K562 (cell line): Measurements from ENCODE around the gene RAB5B. TPM values are rescaled to one million over a fixed set of nuclear protein-coding genes. Genes with fewer than 3 reads are reported as not detected.
A peak's percentile ranks its signal among the peaks of the same experiment; 100 is the strongest.

Experiments
- CBX2 ChIP-seq: fragments of 200-600 bp; sonication (generic); IDR thresholded peaks from one replicate; pipeline ENCODE4 v1.6.1; 2012; ENCODE audit warnings: mild to moderate bottlenecking, low read length, inconsistent platforms; ENCODE audit not compliant: insufficient read depth, poor library complexity, severe bottlenecking
- EP300 ChIP-seq: IDR thresholded peaks from 2 replicates; pipeline ENCODE4 v1.6.1; 2012; ENCODE audit warnings: low read length, improper control_type of control experiment
- GABPA ChIP-seq: fragments of 200-800 bp; sonication (Bioruptor generic); conservative IDR thresholded peaks from 2 replicates; pipeline ENCODE4 v1.6.1; 2016; ENCODE audit warnings: low read depth, missing genetic modification characterization, missing compliant biosample characterization
- GTF2B ChIP-seq: IDR thresholded peaks from 2 replicates; pipeline ENCODE4 v1.6.1; 2011; ENCODE audit not compliant: insufficient read length; ENCODE audit errors: extremely low read depth
- KAT7 ChIP-seq: sonication (generic); formaldehyde crosslinking; IDR thresholded peaks from 2 replicates; pipeline ENCODE4 v1.8.0; 2022; ENCODE audit warnings: missing genetic modification reagents, mild to moderate bottlenecking, borderline replicate concordance
- KDM1A ChIP-seq, 2 experiments: fragments of 450-650 bp; IDR thresholded peaks; 2 replicates each; pipeline ENCODE4 v1.6.1; 2016; ENCODE audit warnings: mild to moderate bottlenecking in 2 of 2
- MAFK ChIP-seq: IDR thresholded peaks from 2 replicates; pipeline ENCODE4 v1.6.1; 2011; ENCODE audit warnings: low read length, improper control_type of control experiment
- MAX ChIP-seq: sonication (generic); formaldehyde crosslinking; IDR thresholded peaks from 2 replicates; pipeline ENCODE4 v1.9.0; 2022; ENCODE audit warnings: mild to moderate bottlenecking, missing genetic modification reagents
- MEIS2 ChIP-seq: fragments of 450-650 bp; IDR thresholded peaks from 2 replicates; pipeline ENCODE4 v1.6.1; 2014; ENCODE audit warnings: mild to moderate bottlenecking; ENCODE audit not compliant: partially characterized antibody
- NFE2 ChIP-seq: IDR thresholded peaks from 2 replicates; pipeline ENCODE4 v1.6.1; 2014; ENCODE audit warnings: antibody characterized with exemption, low read depth
- NUFIP1 ChIP-seq: fragments of 450-650 bp; IDR thresholded peaks from 2 replicates; pipeline ENCODE4 v1.6.1; 2018; ENCODE audit not compliant: partially characterized antibody
- PRPF4 ChIP-seq: fragments of 200-400 bp; formaldehyde crosslinking; IDR thresholded peaks from one replicate; pipeline ENCODE4 v1.6.1; 2017; ENCODE audit warnings: low read length, low read depth, mild to moderate bottlenecking; ENCODE audit not compliant: insufficient read depth, poor library complexity, severe bottlenecking
- SMAD4 ChIP-seq: fragments of 250-450 bp; sonication (Bioruptor Pico); conservative IDR thresholded peaks from 2 replicates; pipeline ENCODE4 v1.8.0; 2021; ENCODE audit warnings: inconsistent platforms, mild to moderate bottlenecking, moderate library complexity
- TAF9B ChIP-seq: fragments of 450-650 bp; IDR thresholded peaks from 2 replicates; pipeline ENCODE4 v1.6.1; 2018; ENCODE audit warnings: mild to moderate bottlenecking; ENCODE audit not compliant: partially characterized antibody
- XRCC3 ChIP-seq: fragments of 450-650 bp; IDR thresholded peaks from 2 replicates; pipeline ENCODE4 v1.6.1; 2017; ENCODE audit warnings: mild to moderate bottlenecking, moderate library complexity
- XRCC4 ChIP-seq: IDR thresholded peaks from one replicate; pipeline ENCODE4 v1.6.1; 2011; ENCODE audit not compliant: insufficient read depth, insufficient read length; ENCODE audit errors: extremely low read depth
- ZBTB17 ChIP-seq: fragments of 450-650 bp; formaldehyde crosslinking; IDR thresholded peaks from 2 replicates; pipeline ENCODE4 v1.4.0; 2020; ENCODE audit warnings: mild to moderate bottlenecking
- ZC3H4 ChIP-seq: sonication (generic); formaldehyde crosslinking; IDR thresholded peaks from 2 replicates; pipeline ENCODE4 v1.9.0; 2021; ENCODE audit warnings: missing genetic modification reagents, borderline replicate concordance
- ZNF121 ChIP-seq: sonication (generic); formaldehyde crosslinking; conservative IDR thresholded peaks from 2 replicates; pipeline ENCODE4 v1.8.0; 2022; ENCODE audit warnings: missing genetic modification reagents
- ZNF324 ChIP-seq: fragments of 250-450 bp; sonication (Bioruptor Pico); IDR thresholded peaks from 2 replicates; pipeline ENCODE4 v1.4.0; 2020; ENCODE audit warnings: mild to moderate bottlenecking
- ZNF79 ChIP-seq: fragments of 250-450 bp; sonication (Bioruptor Pico); IDR thresholded peaks from 2 replicates; pipeline ENCODE4 v1.4.0; 2020; ENCODE audit warnings: low read depth, mild to moderate bottlenecking, moderate library complexity
- polyA plus RNA-seq, 8 experiments: library from polyadenylated mRNA; depleted of rRNA in 4 of 8; stranded (reverse) in 5 of 8; unstranded in 3 of 8; fragments of >200 nt; fragmentation: Nextera tagmentation in 2 of 8; fragmentation: Illumina TruSeq in 1 of 8; extraction: Ambion mirVana in 2 of 8; extraction: Trizol in 1 of 8; gene quantifications; 2 replicates each; pipeline versions ENCODE4 v1.2.1 to v1.2.3, GENCODE V29; 2011 to 2014; ENCODE audit warnings: inconsistent platforms in 1 of 8, missing spikeins in 1 of 8
- total RNA-seq, 7 experiments: library from RNA; depleted of rRNA in 6 of 7; stranded (reverse); fragments of >200 nt in 6 of 7; fragmentation: Illumina TruSeq in 2 of 7; extraction: Trizol in 2 of 7; gene quantifications; 2 replicates each; pipeline versions ENCODE4 v1.2.1 to v1.2.3, GENCODE V29; 2011 to 2021; ENCODE audit warnings: low replicate concordance in 1 of 7
- TF ChIP-seq, protein P1 (sequence below), 2 experiments: IDR thresholded peaks; 2 replicates each; pipeline ENCODE4 v1.6.1; 2011; ENCODE audit warnings: borderline replicate concordance in 1 of 2, control low read depth in 1 of 2, low read depth in 1 of 2, low read length in 1 of 2, mild to moderate bottlenecking in 1 of 2, mixed read lengths in 1 of 2, moderate library complexity in 1 of 2; ENCODE audit not compliant: insufficient read depth in 1 of 2, insufficient read length in 1 of 2, poor library complexity in 1 of 2, severe bottlenecking in 1 of 2; ENCODE audit errors: extremely low read depth in 1 of 2
- TF ChIP-seq, protein P2 (sequence below): sonication (generic); formaldehyde crosslinking; IDR thresholded peaks from 2 replicates; pipeline ENCODE4 v1.9.0; 2022; ENCODE audit warnings: mild to moderate bottlenecking, missing genetic modification reagents
- TF ChIP-seq, protein P3 (sequence below): fragments of 250-450 bp; sonication (Bioruptor Pico); IDR thresholded peaks from 2 replicates; pipeline ENCODE4 v1.4.0; 2020; ENCODE audit warnings: mild to moderate bottlenecking

RAB5B gene
- total and polyA plus RNA-seq, 9 of the 15 experiments (the other 6 are each of a cell fraction or from before 2014, with no cell fraction given) = 6.8 to 73.8 (median 25.2) TPM

DNA sequence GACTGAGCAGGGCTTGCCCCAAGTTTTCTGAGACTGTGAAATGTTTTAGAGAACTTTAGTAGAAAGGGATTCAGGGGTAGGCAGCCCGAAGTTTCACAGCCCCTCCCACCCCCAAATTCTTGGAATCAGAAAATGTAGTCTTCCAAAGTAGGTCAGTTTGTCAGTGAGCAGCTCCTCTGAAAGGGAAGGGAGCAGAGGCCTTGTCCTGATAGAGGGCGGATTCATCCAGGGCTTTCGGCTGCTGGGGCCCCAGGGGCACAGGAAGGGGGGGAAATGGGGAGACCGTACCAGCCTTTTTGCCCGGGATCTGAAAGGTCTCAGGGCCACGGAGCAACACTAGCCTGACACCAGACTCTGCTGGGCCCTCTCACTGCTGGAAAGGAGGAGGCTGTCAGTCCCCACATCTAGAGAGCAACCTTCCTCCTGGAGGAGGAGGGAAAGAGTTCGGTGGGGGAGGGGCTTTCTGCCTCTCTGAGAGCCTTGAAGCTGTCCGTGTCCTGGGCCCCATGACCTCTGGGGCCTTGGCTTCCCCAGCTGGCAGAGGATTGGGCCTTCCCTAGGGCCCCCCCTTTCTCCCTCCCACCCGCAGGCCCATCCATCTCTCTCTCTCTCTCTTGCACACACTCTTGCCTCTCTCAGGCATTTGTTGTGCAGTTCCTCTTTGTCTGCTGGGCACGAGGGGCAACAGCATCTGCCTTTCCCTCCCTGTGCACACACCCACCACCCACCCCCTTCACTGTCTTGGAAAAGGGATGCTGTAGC is 46.7 kb downstream of the RAB5B start, which contains the start of gene IKZF4 (continued):
- TF ChIP-seq, protein P1, sequence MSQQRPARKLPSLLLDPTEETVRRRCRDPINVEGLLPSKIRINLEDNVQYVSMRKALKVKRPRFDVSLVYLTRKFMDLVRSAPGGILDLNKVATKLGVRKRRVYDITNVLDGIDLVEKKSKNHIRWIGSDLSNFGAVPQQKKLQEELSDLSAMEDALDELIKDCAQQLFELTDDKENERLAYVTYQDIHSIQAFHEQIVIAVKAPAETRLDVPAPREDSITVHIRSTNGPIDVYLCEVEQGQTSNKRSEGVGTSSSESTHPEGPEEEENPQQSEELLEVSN (IDR thresholded peaks at IDR 0.05; ENCODE audit: borderline replicate concordance in 1 of 2, extremely low read depth in 1 of 2, insufficient read depth in 1 of 2, insufficient read length in 1 of 2, low read depth in 1 of 2, low read length in 1 of 2, poor library complexity in 1 of 2, severe bottlenecking in 1 of 2) = peak in 1 of 2 experiments; percentile 44
- TF ChIP-seq ZNF121 (no peak), KDM1A (IDR thresholded peaks at IDR 0.05) (peak in 1 of 2 experiments; percentile 22; a peak in 1 of 4 replicates), ZNF79 (CRISPR knock-in tag) (no peak), GABPA (peak; percentile 17; the same call in 1 of the 2 replicates), CBX2 (no peak), ZNF324 (CRISPR knock-in tag) (no peak), KAT7 (no peak; the same call in 1 of the 2 replicates), SMAD4 (CRISPR knock-in tag) (0 out of 2 replicates have a peak, but pooled peaks have one; percentile 11), ZBTB17 (0 out of 2 replicates have a peak, but pooled peaks have one; percentile 24), ZC3H4 (no peak), GTF2B (no peak), NUFIP1 (no peak), TAF9B (peak; percentile 48), MEIS2 (peak; percentile 49), XRCC3 (no peak), MAX (no peak), MAFK (0 out of 2 replicates have a peak, but pooled peaks have one; percentile 5), EP300 (no peak; the same call in 1 of the 2 replicates), PRPF4 (no peak), NFE2 (no peak), XRCC4 (no peak)
- TF ChIP-seq, protein P2, sequence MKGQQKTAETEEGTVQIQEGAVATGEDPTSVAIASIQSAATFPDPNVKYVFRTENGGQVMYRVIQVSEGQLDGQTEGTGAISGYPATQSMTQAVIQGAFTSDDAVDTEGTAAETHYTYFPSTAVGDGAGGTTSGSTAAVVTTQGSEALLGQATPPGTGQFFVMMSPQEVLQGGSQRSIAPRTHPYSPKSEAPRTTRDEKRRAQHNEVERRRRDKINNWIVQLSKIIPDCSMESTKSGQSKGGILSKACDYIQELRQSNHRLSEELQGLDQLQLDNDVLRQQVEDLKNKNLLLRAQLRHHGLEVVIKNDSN (CRISPR knock-in tag) = no peak
- TF ChIP-seq, protein P3, sequence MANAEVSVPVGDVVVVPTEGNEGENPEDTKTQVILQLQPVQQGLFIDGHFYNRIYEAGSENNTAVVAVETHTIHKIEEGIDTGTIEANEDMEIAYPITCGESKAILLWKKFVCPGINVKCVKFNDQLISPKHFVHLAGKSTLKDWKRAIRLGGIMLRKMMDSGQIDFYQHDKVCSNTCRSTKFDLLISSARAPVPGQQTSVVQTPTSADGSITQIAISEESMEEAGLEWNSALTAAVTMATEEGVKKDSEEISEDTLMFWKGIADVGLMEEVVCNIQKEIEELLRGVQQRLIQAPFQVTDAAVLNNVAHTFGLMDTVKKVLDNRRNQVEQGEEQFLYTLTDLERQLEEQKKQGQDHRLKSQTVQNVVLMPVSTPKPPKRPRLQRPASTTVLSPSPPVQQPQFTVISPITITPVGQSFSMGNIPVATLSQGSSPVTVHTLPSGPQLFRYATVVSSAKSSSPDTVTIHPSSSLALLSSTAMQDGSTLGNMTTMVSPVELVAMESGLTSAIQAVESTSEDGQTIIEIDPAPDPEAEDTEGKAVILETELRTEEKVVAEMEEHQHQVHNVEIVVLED (CRISPR knock-in tag) = no peak
